NCI-H2081 treated with DMSO at 0.1 percent for 48 hours (cell line): ENCODE results near the gene SNX32.
"Not testable (repeated sequence)": the region's sequence is repeated elsewhere in the genome, so short reads cannot be mapped to it uniquely, and the experiment has no call there.

ENCODE experiments used
- DNase-seq: peaks from one replicate; lab custom pipeline; 2025; lab: John Stamatoyannopoulos, UW

The SNX32 gene

GRCh38 chr11:65886826-65887722 lies 53.3 kb downstream of the SNX32 start:
- no peak for DNase-seq

- DNase-seq, result no peak
Measured at GRCh38 chr11:65887723-65888162, 54.0 kb downstream of the SNX32 start.

GRCh38 chr11:65888163-65888814 lies 54.5 kb downstream of the SNX32 start, which contains the start of gene FIBP:
Gene FIBP, minus strand, starts transcription at chr11:65888471. Its CDS starts 53 bp downstream, at chr11:65888418.
- DNase-seq, result peak; percentile 73

- DNase-seq, result peak; percentile 81
Measured at GRCh38 chr11:65890324-65891218, 56.8 kb downstream of the SNX32 start, which contains the start of gene CCDC85B. Gene CCDC85B, plus strand, starts transcription at chr11:65890673. Its CDS starts 111 bp downstream, at chr11:65890784.

- DNase-seq, result no peak
Measured at GRCh38 chr11:65891219-65892136, 57.7 kb downstream of the SNX32 start.

GRCh38 chr11:65892137-65892540 lies 58.4 kb downstream of the SNX32 start:
- DNase-seq, result not testable (repeated sequence)

- no peak for DNase-seq
Measured at GRCh38 chr11:65892661-65893317, 59.0 kb downstream of the SNX32 start.

GRCh38 chr11:65894034-65894591 lies 60.4 kb downstream of the SNX32 start:
- DNase-seq, result no peak

GRCh38 chr11:65895482-65895981 lies 61.8 kb downstream of the SNX32 start:
- no peak for DNase-seq

- DNase-seq, result no peak
Measured at GRCh38 chr11:65896034-65896999, 62.6 kb downstream of the SNX32 start.

- DNase-seq, result no peak
Measured at GRCh38 chr11:65897020-65897471, 63.3 kb downstream of the SNX32 start.

- DNase-seq, result no peak
Measured at GRCh38 chr11:65898656-65899355, 65.0 kb downstream of the SNX32 start.

GRCh38 chr11:65899356-65900124 lies 65.8 kb downstream of the SNX32 start:
- no peak for DNase-seq

GRCh38 chr11:65900125-65900898 lies 66.5 kb downstream of the SNX32 start, which contains the start of gene FOSL1:
Gene FOSL1, minus strand, starts transcription at chr11:65900388. Its CDS starts 49 bp downstream, at chr11:65900339.
- DNase-seq, result no peak

GRCh38 chr11:65900899-65901180 lies 67.1 kb downstream of the SNX32 start:
- DNase-seq, result no peak

GRCh38 chr11:65903068-65903481 lies 69.3 kb downstream of the SNX32 start:
- DNase-seq, result no peak
